ENCODE results near the gene BPIFB6.
"Not testable (repeated sequence)": the region's sequence is repeated elsewhere in the genome, so short reads cannot be mapped to it uniquely, and the experiment has no call there.

Gene BPIFB6

DNA sequence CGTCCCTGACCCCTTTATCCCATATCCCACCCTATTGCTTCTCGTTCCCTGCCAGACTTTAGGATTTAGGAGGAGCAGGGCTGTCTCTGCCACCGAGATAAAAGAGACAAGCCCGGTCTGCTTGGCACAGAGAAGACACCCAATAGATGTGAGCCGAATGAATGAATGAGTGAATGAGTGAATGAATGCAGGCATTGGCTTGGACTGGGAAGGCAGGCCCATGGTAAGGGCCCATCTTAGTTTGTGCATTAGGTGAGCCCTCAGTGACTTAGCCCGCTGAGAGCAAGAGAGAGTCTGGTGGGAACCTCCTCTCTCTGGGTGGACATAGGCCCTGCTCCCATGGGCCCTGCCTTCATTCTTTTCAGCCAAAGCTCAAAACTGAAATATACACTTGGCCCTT is 879 bp upstream of the BPIFB6 start:
- DNase-seq, result no peak

DNA sequence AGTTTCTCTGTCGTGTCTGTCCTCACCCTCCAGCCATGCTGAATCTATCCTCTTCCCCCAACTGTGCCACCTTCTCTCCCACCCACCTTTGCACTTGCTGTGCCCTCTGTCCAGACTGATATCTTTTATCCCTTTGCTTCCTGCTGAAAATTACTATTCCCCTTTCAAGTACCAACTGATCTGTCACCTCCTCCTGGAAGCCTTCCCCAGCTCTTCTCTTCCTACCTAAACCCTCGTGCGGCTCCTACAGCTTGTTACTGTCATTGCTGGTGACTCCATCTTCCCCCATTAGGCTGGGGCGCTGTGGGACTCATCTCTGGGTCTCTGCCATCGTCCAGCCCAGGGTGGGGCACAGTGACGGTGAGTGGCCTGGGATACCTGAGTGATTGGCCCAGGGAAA is 1.1 kb downstream of the BPIFB6 start:
- no peak for DNase-seq

DNA sequence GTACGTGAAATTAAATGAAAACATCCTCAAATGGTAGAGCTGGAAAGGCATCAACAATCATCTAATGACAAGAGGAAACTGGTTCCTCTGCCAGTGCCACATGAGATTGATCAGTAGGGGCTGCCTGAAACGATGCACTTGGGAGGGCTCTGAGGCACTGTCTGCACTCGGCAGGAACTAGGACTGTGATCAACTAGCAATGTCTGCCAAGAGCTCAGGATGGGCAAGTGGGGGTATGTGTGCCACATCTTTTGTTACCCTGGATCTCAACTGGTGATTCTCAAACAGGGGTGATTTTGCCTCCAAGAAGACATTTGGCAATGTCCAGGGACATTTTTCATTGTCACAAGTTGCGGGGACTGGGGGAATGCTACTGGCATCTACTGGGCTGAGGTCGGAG is 1.9 kb downstream of the BPIFB6 start:
- DNase-seq, result no peak

DNA sequence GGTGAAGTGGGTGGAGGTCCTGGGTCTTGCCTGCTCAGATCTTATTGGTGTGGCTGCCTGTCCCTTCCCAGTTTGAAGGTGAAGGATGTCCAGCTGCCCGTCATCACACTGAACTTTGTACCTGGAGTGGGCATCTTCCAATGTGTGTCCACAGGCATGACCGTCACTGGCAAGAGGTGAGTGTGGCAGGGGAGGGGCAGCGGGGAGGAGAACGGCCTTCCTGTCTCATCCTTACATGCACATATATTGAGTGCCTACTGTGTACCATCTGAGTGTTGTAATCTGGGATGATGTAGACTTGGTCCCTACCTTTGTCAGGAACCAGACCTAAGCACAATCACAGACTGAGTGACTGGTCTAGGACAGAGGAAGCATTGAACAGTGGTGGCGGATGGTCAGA is 2.7 kb downstream of the BPIFB6 start:
- no peak for DNase-seq

DNA sequence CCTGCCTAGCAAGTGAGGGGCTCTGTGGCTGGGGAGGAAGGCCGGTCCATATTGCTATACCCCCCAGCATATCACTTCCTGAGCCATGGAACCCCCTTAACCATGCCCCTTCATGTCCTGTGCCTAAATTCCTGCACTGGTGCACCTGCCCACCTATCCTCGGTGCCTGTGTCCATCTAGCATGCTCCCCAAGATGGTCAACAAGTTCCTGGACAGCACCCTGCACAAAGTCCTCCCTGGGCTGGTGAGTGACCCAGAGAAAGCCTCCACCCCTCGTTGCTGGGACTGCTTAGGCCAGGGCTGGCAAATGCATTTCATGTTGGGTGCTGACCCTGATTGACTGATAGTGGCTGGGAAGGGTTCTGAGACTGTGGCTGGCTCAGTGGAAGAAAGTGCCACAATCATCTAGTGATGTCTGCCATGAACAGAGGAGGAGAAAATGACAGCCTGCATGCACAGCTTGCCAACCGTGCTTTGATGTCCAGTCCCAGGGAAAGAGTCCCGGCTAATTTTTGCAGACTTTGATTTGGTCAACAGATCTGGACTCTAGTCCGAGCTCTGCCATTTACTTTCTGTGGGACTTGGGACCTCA is 3.5 kb downstream of the BPIFB6 start:
- no peak for DNase-seq

DNA sequence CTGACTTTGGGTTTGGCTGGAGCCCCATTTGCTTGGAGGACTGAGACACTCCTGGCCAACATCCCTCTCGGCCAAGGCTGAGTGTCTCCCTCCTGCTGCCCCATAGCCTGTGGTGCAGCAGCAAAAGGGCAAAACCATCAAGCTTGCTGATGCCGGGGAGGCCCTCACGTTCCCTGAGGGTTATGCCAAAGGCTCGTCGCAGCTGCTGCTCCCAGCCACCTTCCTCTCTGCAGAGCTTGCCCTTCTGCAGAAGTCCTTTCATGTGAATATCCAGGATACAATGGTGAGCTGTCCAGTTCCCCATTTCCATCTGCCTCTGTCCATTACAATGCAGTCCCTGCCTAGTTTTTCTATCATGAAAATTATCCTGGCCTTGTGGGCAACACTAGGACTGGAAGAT is 6.0 kb downstream of the BPIFB6 start:
- DNase-seq, result no peak

DNA sequence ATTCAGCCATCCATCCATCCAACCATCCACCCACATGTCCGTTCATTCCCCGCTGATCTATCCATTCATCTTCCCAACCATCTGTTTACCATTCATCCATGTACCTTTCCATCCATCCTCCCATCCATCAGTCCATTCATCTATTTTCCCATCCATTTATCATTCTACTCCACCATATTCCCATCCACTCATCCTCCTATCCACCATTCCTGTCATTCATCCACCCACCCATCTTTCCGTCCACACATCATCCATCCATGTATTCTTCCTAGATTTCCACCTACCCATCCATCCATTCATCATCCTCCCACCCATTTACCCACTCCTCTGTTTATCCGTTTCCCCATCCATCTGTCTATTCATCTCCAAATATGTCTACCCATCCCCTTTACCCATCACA is 6.8 kb downstream of the BPIFB6 start:
- DNase-seq, result no peak

DNA sequence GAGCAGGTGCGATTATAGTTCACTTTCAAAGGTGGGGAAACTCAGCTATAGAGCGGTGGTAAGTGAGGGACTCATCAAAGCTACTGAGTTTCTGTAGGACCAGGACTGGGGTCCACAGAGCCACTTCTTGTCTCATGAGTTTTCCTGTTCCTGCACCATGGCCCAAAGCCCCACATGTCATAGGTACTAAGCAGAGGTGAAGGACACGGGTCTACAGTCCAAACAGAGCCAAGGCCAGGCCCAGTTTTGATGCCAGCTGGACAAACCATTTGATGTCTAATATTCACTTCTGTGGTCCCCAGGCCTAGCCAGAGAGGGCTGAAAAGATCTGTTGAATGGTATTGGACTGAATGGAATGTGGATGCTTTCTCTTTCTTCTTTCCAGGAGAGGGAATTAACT is 11.0 kb downstream of the BPIFB6 start:
- DNase-seq, result no peak

DNA sequence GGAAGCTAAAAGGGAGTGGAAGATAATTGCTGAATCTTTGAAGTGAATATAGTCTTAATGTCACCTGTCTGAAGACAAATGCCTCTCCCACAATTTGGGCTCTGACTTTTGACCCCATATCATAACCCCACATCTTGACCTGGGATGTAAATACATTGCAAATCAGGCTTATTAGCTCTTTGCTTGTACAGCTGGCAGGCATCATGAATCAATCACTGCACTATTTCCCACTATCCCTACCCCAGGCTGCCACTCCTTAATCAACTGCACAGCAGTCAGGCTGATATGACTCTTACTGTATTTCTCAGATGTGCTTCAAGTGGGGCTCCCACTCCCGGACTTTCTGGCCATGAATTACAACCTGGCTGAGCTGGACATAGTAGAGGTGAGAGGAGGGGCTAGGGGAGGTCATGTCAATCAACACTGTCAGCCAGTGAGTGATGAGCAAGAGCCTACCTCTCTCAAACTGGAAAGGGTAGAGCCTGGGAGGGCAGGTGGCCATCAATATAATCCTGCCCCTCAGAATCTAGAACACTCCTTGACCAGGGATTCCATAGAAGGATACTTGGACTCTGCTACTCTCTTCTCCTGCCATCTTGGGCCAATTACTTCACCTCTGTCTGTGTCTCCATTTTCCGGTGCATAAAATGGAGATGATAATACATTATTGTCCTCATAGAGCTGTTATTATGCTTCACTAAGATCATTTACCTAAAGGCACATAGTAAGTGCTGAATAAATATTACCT is 11.7 kb downstream of the BPIFB6 start:
- DNase-seq, result no peak

DNA sequence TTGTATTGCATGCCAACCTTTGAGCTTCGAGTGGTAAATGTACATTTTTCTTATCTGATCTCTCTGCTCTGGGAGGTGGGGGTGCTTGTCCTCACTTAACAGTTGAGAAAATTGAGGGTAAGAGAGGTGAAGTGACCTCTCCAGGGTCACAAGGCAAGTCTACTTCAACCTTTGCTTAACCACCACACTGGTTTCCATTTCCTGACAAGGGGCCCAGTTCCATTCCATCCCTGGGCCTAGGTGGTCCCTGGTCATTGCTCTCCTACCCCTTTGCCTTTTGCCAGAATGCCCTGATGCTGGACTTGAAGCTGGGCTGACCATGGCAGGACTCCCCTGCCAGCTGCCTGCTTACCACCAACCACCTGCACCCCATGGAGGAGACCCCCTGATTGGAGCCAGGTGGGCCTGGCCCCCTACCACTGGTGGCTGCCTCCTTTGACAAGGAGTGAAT is 12.3 kb downstream of the BPIFB6 start:
- no peak for DNase-seq

DNA sequence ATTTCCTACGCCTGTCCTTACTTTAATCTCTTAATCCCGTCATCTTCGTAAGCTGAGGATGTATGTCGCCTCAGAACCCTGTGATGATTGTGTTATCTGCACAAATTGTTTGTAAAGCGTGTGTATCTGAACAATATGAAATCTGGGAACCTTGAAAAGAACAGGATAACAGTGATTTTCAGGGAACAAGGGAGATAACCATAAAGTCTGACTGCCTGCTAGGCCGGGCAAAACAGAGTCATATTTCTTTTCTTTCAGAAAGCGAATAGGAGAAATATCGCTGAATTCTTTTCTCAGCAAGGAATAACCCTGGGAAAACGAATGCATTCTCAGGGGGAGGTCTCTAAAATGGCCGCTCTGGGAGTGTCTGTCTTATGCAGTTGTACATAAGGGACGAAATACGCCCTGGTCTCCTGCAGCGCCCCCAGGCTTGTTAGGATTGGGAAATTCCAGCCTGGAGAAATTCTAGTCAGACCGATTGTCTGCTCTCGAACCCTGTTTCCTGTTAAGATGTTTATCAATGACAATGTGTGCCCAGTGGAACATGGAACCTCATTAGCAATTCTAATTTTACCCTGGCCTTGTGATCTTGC is 13.8 kb downstream of the BPIFB6 start:
- not testable (repeated sequence) for DNase-seq

DNA sequence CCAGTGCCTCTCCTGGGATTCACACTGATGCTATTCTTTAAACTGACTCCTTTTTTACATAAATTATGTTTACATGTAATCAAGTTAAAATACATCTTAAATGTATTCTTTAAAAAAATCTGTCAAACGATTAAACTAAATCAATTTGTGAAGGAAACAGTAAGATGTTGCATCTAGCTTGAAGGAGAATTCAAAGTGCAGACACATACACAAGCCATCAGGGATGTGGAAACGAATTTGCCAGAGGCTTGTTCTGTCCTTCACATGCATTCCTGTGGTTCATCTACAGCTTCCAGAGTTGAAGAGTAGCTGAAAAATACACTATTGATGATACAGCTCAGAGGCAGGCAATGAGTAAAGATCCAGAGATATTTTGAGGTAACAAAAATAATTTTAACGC is 15.0 kb downstream of the BPIFB6 start:
- no peak for DNase-seq

DNA sequence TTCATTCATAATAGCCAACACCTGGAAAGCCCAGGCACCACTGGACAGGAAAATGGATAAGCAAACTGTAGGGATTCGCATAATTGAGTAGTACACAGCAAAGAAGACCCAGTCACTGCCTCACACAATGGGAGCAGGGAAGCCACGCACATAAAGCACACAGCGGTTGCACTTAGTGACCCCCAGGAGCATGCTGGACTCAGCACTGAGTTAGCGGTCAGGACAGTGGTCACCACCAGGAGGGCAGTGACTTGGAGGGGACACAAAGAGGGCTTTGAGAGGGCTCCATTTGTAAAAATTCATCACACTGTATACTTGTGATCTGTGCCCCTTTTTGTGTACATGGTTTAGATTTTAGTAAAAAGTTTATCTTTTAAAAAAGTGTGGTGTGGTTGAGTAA is 19.9 kb downstream of the BPIFB6 start:
- DNase-seq, result no peak

DNA sequence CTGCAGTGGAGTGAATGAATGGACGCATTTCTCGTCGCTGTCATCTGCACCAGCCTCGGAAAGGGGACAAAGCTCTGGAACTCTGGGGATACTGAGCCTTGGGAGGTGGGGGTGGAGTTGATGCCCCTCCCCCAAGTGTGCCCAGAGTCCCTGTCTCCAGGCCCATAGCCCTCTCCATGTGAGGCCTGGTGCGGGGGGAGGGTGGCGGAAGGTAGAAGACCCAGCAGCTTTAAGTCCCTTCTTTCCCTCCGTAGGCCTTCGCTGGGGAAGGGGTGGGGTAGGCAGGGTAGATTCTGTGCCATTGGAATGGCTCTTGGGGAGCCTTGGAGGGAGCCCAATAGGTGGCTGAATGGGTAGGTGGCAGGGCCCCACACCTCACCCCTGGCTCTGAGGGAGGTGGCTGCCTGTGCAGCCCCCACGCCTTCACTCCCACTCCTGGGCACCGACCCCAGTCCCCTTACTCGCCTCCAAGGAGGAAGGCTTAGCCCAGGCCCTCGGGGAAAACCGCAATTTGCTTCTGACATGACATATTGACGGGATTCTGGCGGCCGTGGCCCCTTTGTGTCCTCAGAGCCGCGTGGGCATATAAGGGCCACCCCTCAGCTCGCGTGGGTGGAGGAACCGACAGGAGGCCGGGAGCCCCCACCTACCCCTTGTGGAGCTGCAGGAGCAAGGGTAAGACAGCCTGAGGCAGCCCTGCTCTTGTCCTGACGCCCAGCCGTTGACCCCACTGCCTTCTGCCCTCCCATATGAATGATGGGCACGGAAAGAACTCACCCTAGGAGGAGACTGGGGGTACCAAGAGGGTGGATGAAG is 22.1 kb downstream of the BPIFB6 start, which contains the start of gene BPIFB3:
Gene BPIFB3, plus strand, starts transcription at position 613 of the 816 bp plus-strand sequence. CDS start 1,533 bp downstream, outside the sequence.
- DNase-seq, result no peak

DNA sequence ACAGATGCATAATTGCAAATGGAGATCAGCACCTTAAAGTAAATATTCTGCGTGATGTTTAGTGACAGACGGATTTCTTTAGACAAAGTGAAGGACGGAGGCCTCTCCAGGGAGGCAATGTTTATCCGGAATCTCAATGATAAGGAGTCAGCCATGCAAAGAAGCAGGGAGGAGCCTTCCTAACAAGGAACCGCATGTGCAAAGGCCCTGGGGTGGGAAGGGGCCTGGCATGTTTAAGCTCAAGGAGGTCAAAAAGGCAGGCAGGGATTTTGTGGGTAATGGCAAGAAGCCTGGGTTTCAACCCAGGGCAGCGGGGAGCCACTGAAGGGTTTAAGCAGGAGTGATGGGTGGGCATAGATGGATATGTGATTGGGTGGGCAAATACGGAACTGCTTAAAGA is 22.9 kb downstream of the BPIFB6 start:
- no peak for DNase-seq

DNA sequence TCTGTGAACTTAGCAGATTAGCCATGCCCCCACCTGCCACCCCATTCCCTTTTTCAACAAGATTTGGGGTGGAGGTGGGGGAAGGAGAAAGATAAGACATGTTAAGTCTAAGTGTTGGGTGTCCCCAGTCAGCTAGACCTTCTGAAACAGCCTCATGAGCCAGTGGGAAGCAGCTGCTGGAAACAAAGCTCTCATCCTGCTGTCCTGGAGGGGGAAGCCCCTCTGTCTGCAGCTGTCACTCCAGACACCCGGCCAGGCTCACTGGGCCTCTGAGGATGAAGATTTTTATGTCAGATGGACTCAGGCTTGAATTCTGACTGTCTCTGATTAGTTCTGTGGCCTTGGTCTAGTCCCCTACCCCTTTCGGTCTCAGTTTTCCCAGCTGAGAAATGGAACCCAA is 23.3 kb downstream of the BPIFB6 start:
- no peak for DNase-seq

DNA sequence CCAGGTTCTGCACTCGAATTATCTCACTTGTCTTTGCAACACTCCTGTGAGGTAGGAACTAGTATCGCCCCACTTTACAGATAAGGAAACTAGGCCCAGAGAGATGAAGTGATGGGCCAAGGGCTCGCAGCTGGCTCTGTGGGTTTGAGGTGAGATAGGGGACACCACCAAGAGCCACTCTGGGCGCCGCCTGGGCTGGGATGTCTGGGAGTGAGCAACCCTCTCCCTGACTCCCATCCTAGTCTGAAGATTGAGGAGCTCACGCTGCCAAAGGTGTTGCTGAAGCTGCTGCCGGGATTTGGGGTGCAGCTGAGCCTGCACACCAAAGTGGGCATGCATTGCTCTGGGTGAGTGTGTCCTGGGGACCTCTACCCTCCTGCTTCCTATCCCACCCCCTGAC is 27.7 kb downstream of the BPIFB6 start:
- DNase-seq, result no peak

DNA sequence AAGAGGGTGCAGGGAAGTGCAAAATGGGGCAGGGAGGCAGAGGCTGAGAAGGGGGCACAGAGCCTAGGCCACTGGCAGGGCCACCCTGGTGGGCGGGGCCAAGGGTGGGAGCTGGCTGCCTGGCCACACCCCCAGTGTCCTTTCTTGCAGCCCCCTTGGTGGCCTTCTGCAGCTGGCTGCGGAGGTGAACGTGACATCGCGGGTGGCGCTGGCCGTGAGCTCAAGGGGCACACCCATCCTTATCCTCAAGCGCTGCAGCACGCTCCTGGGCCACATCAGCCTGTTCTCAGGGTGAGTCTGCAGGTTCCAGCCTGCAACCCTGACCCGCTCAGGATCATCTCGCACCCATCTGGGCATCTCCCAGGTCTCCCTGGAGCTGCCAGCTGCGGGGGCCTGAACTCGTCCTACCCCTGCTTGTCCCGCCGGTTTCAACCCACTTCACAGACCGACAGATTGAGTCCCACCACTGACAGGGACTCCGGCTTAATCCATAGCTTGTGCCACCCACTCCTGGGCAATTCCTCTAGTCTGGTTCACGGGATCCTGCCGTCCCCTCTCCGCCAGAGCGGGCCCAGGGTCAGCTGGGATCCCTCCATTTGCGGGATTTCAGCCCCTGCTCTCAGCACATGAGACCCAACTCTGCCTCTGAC is 28.4 kb downstream of the BPIFB6 start:
- no peak for DNase-seq

DNA sequence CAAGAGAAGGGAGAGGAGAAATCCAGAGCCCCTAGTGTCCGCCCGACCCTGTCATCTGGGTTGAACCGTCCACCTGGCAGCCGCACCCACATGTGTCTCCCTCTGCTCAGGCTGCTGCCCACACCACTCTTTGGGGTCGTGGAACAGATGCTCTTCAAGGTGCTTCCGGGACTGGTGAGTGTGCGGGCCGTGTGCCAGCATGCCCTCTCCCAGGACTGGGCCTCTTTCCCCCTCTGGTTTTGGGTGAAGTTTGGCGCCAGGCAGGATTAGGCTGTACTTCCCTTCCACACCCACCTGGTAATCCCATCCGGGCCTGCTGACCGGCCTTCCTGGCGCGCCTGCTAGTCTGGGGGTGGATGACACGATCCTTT is 30.2 kb downstream of the BPIFB6 start:
- DNase-seq, result no peak

DNA sequence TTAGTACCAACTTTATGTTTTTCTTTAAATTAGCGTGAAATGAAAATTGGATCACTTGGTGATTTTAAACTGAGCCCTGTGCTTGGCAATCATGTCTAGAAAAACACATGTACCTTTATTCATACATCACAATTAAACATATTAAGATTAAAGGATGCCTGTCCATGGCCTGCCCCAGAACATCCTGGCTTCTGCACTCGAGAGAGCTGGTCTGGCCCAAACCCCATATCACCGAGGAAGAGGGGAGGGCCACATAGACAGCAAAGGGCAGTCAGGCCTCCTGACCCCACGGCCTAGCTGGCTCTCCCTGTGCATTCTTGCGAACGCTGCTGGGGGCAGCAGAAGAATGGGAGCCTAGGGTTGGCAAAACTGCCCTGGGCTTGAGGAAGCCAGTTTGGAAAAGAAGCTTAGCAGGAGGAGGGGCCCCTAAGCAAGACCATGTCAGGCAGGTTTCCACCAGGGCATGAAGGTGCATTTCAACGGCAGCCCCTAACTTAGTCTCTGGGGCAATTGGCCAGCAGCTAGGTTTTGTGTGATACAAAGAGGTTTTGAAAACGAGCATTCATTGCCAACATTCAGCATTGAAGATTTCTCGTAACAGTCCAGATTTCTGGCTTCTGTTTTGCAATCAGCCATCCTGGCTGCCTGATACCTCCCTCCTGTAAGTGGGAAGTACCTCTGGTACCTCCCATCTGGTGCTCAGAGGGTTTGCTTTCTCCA is 30.8 kb downstream of the BPIFB6 start:
- no peak for DNase-seq

DNA sequence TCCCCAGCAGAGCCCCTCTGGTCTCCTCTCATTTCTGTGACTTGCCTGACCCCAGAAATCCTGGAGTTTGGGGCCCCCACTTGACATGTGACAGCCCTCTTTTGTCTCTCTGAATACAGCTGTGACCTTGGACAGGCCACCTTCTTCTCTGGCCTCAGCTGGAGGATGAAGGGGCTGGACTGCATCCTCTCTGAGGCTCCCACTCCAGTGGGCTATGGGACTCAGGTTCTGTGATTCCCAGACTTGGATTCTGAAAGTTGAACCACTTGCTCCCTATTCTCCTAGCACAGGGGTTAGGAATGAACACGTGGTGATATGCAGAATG is 31.3 kb downstream of the BPIFB6 start:
- no peak for DNase-seq

DNA sequence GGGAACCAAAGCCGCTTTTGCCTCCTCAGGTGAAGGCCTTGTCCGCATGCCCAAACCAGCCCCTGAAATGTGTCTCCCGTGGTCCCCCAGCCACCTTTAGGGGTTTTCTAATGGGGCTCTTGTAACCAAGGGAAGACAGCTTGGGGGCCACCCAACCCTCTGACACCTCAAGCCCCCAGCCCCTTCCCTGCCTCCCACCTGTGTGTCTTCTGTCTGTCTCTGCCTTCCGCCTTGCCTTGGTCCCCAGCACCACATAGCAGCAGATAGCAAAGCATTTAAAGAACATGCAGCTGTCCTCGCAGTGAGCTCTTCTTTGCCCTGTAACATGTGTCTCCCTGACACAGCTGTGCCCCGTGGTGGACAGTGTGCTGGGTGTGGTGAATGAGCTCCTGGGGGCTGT is 31.8 kb downstream of the BPIFB6 start:
- DNase-seq, result no peak

All from NCI-H2227 treated with DMSO at 0.1 percent for 48 hours (cell line).